ENCODE measurements around the gene LAMC3. TPM values are rescaled to one million over a fixed set of nuclear protein-coding genes. Genes with fewer than 3 reads are reported as not detected.

Gene LAMC3
- total RNA-seq: not detected in 2 replicates

DNA sequence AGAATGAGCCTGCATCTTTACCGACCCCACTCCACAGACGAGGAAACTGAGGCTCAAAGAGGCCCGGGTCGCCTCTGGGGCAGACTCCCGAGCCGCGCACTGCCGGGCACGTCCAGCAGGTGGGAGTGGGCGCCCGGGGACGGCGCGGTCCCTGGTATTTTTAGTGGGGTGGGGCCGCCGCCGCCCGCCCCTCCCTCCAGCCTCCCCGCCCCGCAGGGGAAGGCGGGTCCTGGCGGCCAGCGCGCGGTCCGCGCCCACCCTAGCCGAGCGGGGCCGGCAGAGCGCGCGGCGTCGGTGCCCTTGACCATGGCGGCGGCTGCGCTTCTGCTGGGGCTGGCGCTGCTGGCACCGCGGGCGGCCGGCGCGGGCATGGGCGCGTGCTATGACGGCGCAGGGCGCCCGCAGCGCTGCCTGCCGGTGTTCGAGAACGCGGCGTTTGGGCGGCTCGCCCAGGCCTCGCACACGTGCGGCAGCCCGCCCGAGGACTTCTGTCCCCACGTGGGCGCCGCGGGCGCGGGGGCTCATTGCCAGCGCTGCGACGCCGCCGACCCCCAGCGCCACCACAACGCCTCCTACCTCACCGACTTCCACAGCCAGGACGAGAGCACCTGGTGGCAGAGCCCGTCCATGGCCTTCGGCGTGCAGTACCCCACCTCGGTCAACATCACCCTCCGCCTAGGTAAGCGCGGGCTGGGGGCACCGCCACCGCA lies at the start of gene LAMC3:
LAMC3 (plus strand) TSS at position 266 of the 710 bp plus-strand sequence; CDS start at position 307, 41 bp downstream.

DNA sequence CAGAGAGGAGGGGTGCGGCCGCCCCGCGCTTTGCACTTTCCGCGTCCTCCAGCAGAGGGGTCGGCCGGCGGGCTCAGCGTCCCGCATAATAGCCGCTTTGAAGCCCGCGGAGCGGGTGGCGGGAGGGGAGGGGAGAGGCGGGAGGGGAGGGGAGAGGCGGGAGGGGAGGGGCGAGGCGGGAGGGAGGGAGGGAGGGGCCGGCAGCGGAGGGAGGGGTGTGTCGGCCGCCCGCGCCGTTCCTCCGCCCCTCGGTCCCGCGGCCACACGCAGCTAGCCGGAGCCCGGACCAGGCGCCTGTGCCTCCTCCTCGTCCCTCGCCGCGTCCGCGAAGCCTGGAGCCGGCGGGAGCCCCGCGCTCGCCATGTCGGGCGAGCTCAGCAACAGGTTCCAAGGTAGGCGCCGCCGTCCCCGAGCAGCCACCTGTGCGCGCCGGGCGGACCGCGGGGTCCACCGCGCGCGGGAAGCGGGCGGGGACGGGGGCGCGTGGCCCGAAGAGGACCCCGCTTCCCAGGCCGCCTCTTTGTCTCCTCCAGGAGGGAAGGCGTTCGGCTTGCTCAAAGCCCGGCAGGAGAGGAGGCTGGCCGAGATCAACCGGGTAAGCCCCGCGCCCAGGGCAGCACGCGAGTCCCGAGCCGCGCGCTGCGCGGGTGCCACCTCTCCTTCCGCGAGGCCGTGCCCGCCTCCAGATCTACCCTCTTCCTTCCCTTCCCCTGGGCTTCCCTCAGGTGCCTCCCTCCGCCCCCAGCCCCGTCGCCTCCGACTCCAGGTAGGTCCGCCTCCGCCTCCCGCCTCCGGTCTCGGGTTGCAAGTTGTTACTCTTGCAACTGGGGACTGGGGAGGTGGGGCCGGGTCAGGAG lies 87.5 kb downstream of the LAMC3 start, which contains the start of gene AIF1L:
AIF1L (plus strand) TSS at position 263 of the 857 bp plus-strand sequence; CDS start at position 362, 99 bp downstream.

DNA sequence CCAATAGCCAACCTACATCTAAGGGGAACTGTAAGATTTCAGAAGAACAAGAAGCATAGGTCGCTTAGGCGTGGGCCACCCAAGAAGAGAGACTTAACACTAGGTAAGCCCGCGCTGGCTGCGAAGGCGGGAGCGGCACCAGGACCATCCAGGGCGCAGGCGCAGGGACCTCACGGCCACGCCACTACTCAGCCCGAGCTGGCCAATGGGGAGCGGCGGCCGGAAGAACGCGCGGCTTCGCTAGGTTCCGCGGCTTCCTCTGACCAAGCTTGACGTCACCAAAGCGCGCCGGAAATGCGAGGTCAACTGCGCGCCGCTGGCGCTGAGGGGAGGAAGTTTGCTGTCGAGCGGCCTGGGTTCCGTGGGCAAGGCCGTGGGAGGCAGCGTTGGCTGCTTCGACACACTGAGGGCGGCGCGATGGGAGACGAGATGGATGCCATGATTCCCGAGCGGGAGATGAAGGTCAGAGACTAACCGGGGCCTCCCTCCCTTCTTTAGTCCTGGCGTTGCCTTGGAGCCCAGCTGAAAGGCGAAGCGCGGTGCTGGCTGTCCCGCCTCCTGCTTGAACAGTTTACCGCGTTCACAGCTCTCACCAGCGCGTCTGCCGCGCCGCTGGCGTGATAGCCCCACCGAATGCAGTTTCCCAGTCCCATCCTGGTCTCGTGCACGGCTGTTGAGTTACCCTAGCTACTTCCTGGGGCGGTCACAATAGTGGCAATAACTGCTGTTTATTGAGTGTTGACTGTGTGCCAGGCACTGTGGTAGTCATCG lies 116.5 kb downstream of the LAMC3 start, which contains the start of gene NUP214:
NUP214 (plus strand) TSS at position 299 of the 771 bp plus-strand sequence; CDS start at position 418, 119 bp downstream.

Other genes starting within 250 kb of the LAMC3 start
- 56.3 and 61.4 TPM in 2 replicates for gene ABL1, start 173.9 kb upstream of the LAMC3 start, total RNA-seq
- gene QRFP, start 112.4 kb upstream of the LAMC3 start, total RNA-seq: not detected in 2 replicates
- 0.36 and 0.65 TPM in 2 replicates for gene FIBCD1, start 69.9 kb upstream of the LAMC3 start, total RNA-seq
- gene AIF1L, start 87.4 kb downstream of the LAMC3 start, total RNA-seq: 0.49 TPM in 1 of 2 replicates, not detected in the other
- 22.9 and 33.9 TPM in 2 replicates for gene NUP214, start 116.4 kb downstream of the LAMC3 start, total RNA-seq